ENCODE results near the gene RNF213.

Gene RNF213

DNA sequence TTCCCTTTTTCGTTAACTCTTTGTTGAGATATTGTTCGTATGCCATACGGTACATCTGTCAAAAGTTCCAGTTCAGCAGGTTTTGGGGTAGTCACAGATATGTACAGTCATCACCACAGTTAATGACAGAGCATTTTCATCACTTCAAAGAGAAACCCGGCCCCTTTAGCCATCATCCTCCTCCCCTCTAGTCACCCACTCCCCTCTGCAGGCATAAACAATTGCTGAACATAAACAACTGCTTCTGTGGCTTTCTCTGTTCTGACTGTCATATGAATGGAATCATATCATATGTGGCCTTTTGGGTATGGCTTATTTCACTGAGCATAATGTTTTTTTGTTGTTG, 59.3 kb downstream of the RNF213 start:
- Histone ChIP-seq H3K4me2 (ENCODE audit: low read depth, low read length) (no peak overlapping the region), H3K27me3 (replicated peaks; ENCODE audit: insufficient read depth, low read length) (no peaks in the 10 kb centered on the region), H3K4me1 (ENCODE audit: low read length) (no peaks in the 10 kb centered on the region), H3K4me3 (ENCODE audit: low read length) (no peak overlapping the region), H4K20me1 (ENCODE audit: insufficient read depth, low read length) (no peaks in the 10 kb centered on the region), H3K9me3 (replicated peaks; ENCODE audit: insufficient read depth, low read length) (no peaks in the 10 kb centered on the region), H3K9me2 (replicated peaks; ENCODE audit: insufficient read depth, low read length) (no peaks in the 10 kb centered on the region), H3K79me2 (ENCODE audit: low read length) (no peaks in the 10 kb centered on the region), H3K9ac (ENCODE audit: low read length) (no peak overlapping the region), H3F3A (ENCODE audit: insufficient read depth, low read length) (no peaks in the 10 kb centered on the region), H3K36me3 (replicated peaks; ENCODE audit: insufficient read depth, low read length) (no peaks in the 10 kb centered on the region; the same call in 1 of the 2 replicates), H3K27ac (ENCODE audit: low read length) (no peak overlapping the region), H2AFZ (ENCODE audit: low read length) (no peak overlapping the region)
- TF ChIP-seq EZH2phosphoT487 (IDR thresholded peaks at IDR 0.05; ENCODE audit: low read length) = no peak
- no peak for TF ChIP-seq EZH2 (optimal IDR thresholded peaks at IDR 0.05; ENCODE audit: low read depth, low read length)
- no peak for TF ChIP-seq CTCF (IDR thresholded peaks at IDR 0.05; ENCODE audit: low read length)
- no peak for DNase-seq

DNA sequence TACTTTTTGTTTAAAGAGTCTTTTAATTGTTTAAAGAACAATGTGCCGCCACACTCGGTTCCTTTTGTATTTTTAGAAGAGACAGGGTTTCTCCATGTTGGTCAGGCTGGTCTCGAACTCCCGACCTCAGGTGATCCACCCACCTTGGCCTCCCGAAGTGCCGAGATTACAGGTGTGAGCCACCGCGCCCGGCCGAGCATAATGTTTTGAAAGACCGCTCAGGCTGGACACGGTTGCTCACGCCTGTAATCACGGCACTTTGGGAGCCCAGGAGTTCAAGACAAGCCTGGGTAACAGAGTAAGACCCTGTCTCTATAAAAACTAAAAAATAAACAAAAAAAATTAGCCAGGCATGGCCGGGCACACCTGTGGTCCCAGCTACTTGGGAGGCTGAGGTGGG, 59.8 kb downstream of the RNF213 start:
- no peak overlapping the region for H3K9ac ChIP-seq (ENCODE audit: low read length)
- TF ChIP-seq EZH2 (optimal IDR thresholded peaks at IDR 0.05; ENCODE audit: low read depth, low read length) = no peak
- TF ChIP-seq EZH2phosphoT487 (IDR thresholded peaks at IDR 0.05; ENCODE audit: low read length) = no peak
- TF ChIP-seq CTCF (IDR thresholded peaks at IDR 0.05; ENCODE audit: low read length) = no peak
- no peak overlapping the region for H3K4me3 ChIP-seq (ENCODE audit: low read length)
- H3K9me3 ChIP-seq (replicated peaks; ENCODE audit: insufficient read depth, low read length) = no peaks in the 10 kb centered on the region
- H3K4me1 ChIP-seq (ENCODE audit: low read length) = no peaks in the 10 kb centered on the region
- no peaks in the 10 kb centered on the region for H3K79me2 ChIP-seq (ENCODE audit: low read length)
- no peaks in the 10 kb centered on the region for H3K27me3 ChIP-seq (replicated peaks; ENCODE audit: insufficient read depth, low read length)
- H3K4me2 ChIP-seq (ENCODE audit: low read depth, low read length) = no peak overlapping the region
- no peak overlapping the region for H3K27ac ChIP-seq (ENCODE audit: low read length)
- DNase-seq = no peak
- H4K20me1 ChIP-seq (ENCODE audit: insufficient read depth, low read length) = no peaks in the 10 kb centered on the region
- no peak overlapping the region for H2AFZ ChIP-seq (ENCODE audit: low read length)
- no peaks in the 10 kb centered on the region for H3F3A ChIP-seq (ENCODE audit: insufficient read depth, low read length)
- no peaks in the 10 kb centered on the region; the same call in 1 of the 2 replicates for H3K36me3 ChIP-seq (replicated peaks; ENCODE audit: insufficient read depth, low read length)
- H3K9me2 ChIP-seq (replicated peaks; ENCODE audit: insufficient read depth, low read length) = no peaks in the 10 kb centered on the region

DNA sequence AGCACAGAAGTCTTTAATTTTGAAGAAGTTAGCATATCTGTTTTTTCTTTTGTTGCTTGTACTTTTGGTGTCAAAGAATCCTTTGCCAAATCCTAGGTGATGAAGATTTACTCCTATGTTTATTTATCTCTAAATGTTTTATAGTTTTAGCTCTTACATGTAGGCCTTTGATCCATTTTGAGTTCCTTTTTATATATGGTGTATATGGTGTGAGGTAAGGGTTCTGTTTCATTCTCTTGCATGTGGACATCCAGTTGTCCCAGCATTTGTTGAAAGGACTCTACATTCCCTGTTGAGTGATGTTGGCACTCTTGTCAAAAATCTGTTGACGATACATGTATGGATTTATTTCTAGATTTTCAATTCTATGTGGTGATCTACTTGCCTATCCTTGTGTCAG, 62.2 kb downstream of the RNF213 start:
- no peaks in the 10 kb centered on the region for H3F3A ChIP-seq (ENCODE audit: insufficient read depth, low read length)
- peaks cover 9% of the 10 kb centered on the region for H3K36me3 ChIP-seq (replicated peaks; ENCODE audit: insufficient read depth, low read length)
- no peak overlapping the region for H2AFZ ChIP-seq (ENCODE audit: low read length)
- no peaks in the 10 kb centered on the region for H4K20me1 ChIP-seq (ENCODE audit: insufficient read depth, low read length)
- TF ChIP-seq EZH2 (optimal IDR thresholded peaks at IDR 0.05; ENCODE audit: low read depth, low read length) = no peak
- TF ChIP-seq CTCF (IDR thresholded peaks at IDR 0.05; ENCODE audit: low read length) = no peak
- TF ChIP-seq EZH2phosphoT487 (IDR thresholded peaks at IDR 0.05; ENCODE audit: low read length) = no peak
- no peaks in the 10 kb centered on the region for H3K4me1 ChIP-seq (ENCODE audit: low read length)
- no peak overlapping the region for H3K9ac ChIP-seq (ENCODE audit: low read length)
- no peak for DNase-seq
- H3K4me2 ChIP-seq (ENCODE audit: low read depth, low read length) = no peak overlapping the region
- no peaks in the 10 kb centered on the region for H3K9me3 ChIP-seq (replicated peaks; ENCODE audit: insufficient read depth, low read length)
- H3K27ac ChIP-seq (ENCODE audit: low read length) = no peak overlapping the region
- H3K9me2 ChIP-seq (replicated peaks; ENCODE audit: insufficient read depth, low read length) = no peaks in the 10 kb centered on the region
- no peak overlapping the region for H3K4me3 ChIP-seq (ENCODE audit: low read length)
- no peaks in the 10 kb centered on the region for H3K27me3 ChIP-seq (replicated peaks; ENCODE audit: insufficient read depth, low read length)
- no peaks in the 10 kb centered on the region for H3K79me2 ChIP-seq (ENCODE audit: low read length)
